Activated CD4-positive, CD25-positive, alpha-beta regulatory T cell treated with anti-CD3 and anti-CD28 coated beads, Interleukin-2, amount 50 U/mL, for 24 hours (primary cell): ENCODE data around the gene TLL1.

Experiments
- ATAC-seq, 2 donors: fragments of 150-1000 bp; cut with Tn5 transposase; one replicate each; pipeline ENCODE4 v1.10.0; 2021; ENCODE audit warnings: mild to moderate bottlenecking in 1 of 2, moderate library complexity in 1 of 2

Gene TLL1

DNA sequence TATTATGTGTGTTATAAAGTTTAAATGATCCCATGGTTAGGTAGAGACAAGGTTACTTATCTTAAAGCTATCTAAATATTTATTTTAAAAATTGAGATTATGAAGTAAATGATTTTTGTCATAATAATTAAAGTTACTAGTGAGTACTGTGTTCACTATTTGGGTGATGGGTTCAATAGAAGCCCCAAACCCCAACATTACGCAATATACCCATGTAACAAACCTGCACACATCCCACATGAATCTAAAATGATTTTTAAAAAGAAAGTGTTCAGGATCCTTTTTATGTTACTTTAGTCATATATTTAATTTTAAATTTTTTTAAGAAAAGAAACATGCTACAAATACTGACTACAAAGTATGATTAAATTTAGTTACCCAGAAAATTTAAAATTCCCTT, 193.9 kb downstream of the TLL1 start:
- ATAC-seq: no peak

DNA sequence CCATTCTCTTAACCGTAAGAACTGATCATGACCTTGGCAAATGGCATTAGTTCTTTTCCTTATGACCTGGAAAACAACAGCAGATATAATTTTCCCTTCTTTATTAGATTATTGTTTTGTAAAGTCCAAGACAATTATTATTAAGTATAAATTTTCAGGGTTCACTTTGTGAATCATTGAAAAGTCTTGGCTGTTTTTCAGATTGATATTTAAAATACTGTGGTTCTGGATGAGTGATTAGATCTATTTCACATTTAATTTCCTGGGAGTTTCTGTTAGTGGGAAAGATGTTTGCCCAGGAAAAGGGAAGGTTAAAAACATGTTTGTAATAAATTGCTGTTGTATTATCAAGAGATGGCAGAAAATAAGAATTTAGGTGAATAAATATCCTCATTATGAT, 194.9 kb downstream of the TLL1 start:
- no peak for ATAC-seq

DNA sequence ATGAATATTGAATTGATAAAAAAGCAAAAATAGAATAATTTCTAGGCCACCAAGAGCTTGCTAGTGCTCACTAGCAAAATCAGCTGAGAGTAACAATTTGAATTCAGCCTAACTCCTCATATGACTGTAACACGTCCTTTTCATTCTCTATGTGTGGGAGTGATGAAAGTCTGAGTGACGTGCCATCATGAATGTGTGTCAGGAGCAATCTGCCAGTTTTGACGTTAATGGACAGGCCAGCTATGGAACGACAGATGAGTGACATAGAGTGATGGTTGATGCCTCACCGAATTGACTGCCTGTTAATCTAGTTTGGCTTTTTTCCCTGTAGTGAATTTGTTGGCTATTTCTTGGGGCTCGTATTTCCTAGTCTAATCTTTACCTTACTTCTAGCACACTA, 200.7 kb downstream of the TLL1 start:
- no peak for ATAC-seq

DNA sequence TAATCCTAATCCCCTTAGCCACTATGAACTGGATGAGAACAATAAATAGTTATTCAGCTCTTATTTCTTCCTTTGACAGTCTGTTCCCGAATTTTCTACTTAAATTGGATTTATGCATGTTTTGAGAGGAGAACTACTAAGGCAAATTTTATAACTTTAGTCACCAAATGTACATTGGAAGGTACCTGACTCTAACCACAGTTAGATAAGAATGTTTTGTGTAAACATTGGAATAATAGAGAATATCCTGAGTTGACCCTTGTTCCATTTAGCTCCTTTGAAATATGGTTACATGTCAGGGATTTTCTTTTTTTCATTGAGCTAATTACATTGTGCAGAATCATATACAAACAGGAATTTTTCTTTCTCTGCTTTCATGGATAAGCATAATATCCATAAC, 202.6 kb downstream of the TLL1 start:
- no peak for ATAC-seq

DNA sequence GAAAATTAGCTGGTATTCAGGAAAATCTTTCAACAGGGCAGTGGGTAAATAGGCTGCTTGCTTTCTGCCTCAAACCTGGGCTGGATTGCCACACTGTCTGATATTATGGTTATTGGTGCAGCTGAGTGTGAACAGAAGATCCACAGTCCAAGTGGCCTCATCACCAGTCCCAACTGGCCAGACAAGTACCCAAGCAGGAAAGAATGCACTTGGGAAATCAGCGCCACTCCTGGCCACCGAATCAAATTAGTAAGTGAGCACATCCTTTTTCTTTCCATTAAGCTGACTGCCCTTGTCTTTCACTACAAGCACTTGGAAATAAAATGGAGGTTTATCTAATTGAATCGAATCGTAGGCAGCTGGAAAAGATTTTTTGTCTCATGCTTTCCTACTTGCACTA, 204.7 kb downstream of the TLL1 start:
- ATAC-seq: no peak

DNA sequence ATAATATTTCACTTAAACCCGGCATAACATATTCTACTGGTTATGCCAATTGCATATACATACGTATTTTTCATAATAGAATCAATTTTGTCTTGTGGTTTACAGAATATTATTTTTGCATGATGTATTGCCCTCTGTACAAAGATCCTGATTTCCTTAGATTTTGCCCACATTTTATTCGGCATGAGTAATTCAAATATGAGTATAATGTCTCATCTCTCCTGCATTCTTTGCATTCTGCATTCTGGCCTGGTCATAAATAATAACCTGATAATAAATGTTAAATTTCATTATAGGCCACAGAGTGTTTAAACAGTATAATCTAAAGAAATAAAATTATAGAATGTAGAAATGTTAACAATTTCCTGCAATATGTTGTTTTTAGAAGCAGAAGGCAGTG, 205.3 kb downstream of the TLL1 start:
- no peak for ATAC-seq

DNA sequence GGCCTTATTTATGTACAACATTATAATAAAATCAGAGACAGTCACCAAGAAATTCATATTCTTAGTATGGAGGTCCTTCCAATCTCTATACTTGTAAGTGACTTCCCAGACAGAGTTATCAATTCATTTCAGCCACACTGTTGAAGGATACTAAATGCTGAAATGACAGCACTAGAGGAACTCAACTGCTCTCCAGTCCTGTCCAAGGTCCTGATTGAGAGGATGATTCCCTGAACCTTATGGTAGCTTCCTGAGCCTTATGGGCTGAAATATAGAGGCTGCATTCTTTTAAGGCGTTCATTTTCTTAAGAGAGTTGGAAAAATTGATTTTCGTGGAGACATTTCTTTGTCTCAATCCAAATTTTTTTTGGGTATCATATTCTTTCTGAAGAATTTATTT, 205.9 kb downstream of the TLL1 start:
- ATAC-seq: no peak

DNA sequence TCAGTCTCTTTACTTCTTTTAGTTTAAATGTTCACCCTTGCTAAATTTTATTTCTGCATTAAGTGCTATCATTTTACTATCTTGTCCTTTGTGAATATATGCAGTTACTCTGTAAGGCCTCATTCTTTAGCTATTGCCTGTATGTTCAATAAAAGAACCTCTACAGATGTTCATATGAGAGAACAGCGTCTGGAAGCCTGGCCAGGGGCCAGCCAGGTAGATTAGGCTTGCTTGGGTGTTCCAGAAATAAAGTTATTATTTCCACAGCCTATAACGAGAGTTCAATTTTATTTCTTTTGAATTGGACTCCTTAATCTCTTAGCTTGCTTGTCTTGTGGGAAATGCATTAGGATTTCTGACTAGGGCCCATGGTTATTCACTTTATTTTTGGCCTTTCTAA, 214.5 kb downstream of the TLL1 start:
- no peak for ATAC-seq

DNA sequence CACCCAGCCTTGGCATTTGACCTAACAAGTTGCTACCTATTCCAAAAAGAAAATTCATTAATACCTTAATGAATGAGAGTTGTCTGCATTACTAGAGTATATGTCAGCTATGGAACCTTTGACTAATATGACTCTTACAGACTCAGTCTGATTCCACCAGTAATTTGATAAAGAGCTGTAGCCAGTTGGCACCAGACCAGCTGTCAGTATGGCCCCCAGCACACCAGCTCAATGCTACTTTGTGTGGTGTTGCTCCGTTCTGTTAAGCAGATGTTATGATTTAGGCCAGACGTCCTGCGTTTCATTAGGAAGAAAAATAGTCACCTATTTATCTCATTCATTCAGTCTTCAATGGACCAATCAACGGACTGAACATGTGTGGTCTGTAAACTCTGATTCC, 215.5 kb downstream of the TLL1 start:
- ATAC-seq: no peak

DNA sequence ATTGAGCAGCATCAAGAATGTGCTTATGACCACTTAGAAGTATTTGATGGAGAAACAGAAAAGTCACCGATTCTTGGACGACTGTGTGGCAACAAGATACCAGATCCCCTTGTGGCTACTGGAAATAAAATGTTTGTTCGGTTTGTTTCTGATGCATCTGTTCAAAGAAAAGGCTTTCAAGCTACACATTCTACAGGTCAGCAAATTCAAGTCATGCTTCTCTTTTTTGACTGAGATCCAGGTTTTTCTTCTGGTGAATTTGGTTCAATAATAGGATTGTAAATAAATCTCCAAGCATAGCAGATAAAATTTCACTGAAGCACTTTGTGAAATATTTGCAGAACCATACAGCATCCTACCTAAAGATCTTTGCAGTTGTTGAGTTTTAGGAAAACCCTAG, 218.1 kb downstream of the TLL1 start:
- no peak for ATAC-seq

DNA sequence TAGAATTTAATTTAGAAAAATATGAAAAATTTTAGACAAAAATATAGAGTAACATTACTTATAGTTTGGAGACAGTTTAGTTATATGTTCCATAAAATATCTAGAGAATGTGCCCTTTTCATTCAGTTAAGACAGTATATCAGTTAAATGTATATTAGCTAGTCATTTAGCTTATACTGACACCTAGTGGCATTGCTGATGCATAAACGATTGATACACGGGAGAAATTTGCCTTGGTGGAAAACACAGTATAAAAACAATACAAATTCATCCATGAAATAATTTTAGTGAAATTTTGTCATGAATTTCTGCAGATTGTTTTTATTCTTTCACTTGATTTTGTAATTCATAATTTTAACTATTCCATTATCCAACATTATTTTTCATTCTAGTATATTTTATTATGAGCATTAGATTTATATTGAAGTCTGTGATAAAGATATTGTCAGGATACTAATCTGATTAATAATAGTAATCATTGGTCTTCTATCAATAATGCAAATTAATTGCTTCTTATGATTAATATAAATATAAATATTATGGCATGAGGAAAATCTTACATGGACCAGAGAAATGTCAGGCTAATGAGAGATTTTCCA, 219.0 kb downstream of the TLL1 start:
- ATAC-seq: no peak

DNA sequence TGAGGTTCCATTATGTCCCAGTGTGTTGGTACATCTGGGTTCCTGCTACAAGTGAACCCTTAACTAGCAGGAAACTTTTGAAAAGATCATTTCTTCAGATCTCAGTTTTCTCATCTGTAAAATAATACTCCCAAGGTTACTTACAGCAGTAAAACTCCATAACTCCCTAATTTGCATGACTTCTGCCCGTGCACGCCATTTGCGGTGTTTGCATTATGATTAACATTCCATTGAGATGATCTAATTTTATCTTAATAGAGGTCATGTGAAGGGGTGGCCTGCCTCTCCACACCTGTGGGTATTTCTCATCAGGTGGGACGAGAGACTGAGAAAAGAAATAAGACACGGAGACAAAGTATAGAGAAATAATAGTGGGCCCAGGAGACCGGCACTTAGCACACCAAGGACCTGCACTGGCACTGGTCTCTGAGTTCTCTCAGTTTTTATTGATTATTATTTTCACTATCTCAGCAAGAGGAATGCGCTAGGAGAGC, 219.8 kb downstream of the TLL1 start:
- ATAC-seq: no peak

DNA sequence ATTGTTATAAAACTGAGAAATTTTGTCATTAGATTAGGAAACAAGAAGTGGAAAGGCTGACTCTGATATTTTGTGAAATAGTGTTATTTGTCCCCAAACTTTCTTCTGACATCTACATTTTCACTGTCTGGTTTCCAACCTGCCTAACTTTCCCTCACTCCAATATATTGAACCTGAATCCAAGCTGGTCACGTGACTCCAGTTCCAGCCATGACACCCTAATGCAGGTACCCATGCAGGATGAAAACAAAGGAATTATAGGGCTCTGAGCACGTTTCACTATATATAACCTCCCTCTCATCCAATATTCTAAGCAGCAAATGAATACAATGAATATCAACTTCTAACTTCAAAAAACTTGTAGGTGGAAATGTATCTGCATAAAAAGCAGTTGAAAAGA, 231.6 kb downstream of the TLL1 start:
- ATAC-seq: no peak

DNA sequence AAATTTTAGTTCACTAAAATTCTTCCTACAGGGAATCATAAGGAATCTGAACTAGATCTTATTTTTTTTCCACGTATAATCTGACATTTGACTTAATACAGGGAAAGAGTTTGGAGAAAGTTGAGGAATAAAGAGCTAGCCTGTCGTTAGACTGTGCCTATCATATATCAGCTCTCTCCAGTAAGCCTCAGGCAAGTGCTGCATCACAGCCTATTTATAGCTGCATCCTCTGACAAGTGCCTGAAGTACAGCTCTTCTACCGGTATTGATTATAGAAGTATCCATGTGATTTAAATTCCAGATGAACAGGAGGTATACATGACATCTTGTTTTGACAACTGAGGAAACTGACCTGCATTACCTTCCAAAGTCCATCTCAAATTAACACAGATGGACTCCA, 248.9 kb downstream of the TLL1 start:
- ATAC-seq: no peak

DNA sequence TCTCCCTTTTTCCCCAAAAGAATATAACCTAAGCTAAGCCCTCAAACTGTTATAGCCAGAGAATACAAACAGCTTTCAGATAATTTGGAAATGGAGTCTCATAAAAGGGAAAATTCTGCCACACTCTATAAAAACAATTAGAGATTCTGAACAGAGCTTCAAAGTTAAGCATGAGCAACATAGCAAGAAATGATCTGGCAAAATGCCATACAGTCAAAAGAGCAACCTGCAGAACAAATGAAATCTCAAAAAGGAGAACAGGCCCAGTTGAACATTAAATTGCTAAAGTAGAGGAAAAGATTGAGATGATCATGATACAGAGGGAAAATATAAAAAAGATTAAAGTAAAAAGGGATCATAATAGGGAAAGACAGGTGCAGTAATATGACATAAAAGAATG, 250.5 kb downstream of the TLL1 start:
- ATAC-seq: no peak

DNA sequence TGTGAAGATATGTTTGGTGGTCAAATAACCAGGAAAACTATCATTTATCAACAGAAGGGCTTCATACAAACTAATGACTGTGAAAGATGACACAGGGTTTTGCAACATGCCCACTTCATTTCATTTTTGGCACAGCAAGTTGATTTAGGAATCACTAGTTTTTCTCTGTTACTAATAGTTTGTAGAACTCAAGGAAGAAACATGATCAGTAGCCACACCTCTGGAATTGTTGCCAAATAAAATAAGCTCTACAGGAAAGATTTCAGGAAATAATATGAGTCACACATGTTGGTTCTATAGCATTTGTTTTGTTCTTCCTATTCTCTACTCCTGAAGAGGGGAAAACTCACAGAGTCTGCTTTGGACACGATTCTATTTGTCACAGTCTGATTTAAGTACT, 255.4 kb downstream of the TLL1 start:
- no peak for ATAC-seq

DNA sequence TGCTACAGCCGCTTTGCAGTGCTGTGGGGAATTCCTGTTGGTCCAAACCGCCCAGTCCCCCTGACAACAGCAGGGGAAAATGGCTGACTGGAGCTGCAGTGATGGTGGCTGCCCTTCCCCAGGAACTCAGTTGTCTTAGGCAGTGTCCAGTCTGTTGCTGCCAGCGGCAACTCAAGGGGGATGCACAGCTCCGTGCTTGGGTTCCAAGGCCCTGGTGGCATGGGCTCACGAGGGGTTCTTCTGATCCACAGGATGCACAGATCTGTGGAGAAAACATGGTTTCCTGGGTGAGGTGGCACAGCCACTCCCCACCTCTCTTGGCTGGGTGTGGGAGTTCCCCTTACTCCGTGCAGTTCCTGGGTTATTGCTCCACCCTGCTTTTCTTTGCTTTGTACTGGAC, 261.2 kb downstream of the TLL1 start:
- no peak for ATAC-seq

DNA sequence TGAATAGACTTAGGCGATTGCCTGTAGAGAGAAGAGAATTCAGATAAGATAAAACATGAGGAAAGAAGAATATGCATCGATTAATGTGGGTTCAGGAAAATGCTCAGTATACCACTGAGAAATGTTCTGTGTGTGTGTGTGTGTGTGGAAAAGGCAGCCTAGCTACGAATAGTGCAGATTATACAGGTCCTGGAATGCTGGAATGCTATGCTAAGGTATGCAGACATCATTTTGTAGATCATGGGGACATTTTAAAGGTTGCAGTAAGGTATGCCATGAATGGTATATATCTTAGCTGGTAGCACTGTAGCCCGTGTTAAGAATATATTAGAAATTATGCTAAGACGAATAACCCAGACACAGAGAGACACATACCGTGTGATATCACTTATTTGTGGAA, 267.9 kb downstream of the TLL1 start:
- no peak for ATAC-seq

DNA sequence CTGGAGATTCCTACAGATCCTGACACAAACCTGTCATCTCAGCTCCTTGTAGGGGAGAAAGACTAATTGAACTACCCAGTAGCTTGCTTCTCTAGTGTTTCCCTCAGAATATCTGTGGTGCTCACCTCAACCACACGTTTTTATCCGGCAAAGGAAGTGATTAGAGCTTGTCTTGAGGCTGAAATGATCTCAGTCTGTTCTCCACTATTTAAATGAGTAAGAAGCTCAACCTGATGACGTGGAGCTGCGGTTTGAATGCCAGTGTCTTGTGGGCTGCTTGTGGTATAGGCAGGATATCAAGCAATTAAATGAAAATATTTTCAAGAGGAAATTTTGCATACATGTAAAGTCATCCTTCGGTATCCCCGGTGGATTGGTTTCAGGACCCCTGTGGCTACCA, 270.2 kb downstream of the TLL1 start:
- no peak for ATAC-seq

DNA sequence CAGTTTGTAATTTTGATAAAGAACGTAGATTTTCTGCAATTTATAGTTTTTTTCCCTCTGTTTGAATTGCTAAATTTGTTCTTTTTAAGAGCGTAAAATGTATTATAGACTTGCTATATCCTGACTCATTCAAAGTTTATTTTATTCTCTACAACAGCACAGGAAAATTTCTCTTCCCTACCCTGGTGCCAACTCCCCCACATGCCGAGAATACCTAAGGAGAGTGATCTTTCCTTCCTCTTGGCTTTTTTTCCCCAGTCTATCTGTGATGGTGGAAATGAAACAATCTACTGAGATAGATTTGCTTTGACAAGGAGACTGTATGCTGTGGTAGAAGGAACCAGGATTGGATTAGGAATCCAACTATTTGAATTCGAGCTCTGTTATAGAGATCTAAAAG, 271.6 kb downstream of the TLL1 start:
- ATAC-seq: no peak

DNA sequence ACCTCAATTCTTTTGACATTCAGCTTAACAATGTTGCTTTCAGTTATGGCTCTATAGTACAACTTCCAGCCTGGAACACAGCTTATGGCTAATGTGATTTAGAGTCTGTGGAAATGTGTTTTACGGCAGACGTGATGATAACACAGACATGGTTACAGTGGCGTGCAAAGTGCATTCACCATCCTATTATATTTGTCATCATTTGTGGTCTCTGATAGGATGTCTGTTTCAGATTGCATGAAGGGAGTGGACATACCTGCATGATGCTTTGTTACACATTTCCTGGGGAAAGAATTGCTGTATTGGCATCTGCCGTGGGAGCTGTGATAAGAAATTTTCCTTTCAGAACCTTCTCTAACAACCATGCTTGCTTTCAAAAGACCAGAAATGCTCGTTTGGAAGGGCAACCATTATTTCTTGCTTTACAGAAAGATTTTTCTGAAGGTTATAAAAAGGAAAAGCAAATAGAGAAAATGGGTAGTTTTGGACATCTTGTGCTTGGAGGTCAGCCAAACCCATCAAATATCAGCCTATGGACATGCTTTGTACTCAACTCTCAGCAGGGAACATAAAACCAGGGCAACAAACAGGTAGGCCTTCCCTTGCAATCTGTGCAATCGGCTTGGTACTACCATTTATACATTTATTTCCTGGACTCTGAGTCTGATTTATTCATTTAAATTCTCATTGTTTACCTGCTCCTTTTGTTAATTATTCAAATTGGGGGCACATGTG, 273.9 kb downstream of the TLL1 start:
- no peak for ATAC-seq
